HFFc6 (cell line): ENCODE data around the gene APCDD1. TPM values are rescaled to one million over a fixed set of nuclear protein-coding genes. Genes with fewer than 3 reads are reported as not detected.

Source experiments
- DNase-seq: peaks from one replicate; pipeline ENCODE4 v3.0.0-alpha.2; 2018
- H3K27ac Mint-ChIP-seq: 2 replicates; pipeline ENCODE4 v1.8.0; 2020; ENCODE audit warnings: mild to moderate bottlenecking, mixed read lengths
- H3K27me3 Mint-ChIP-seq: 2 replicates; pipeline ENCODE4 v1.8.0; 2021; ENCODE audit warnings: mild to moderate bottlenecking, moderate library complexity, mixed read lengths; ENCODE audit not compliant: insufficient read depth
- H3K36me3 Mint-ChIP-seq: 2 replicates; pipeline ENCODE4 v1.8.0; 2021; ENCODE audit warnings: low read depth, mixed read lengths
- H3K4me1 Mint-ChIP-seq: 2 replicates; pipeline ENCODE4 v1.8.0; 2020; ENCODE audit warnings: low read depth, mixed read lengths
- H3K4me3 Mint-ChIP-seq: 2 replicates; pipeline ENCODE4 v1.8.0; 2020; ENCODE audit warnings: mild to moderate bottlenecking, moderate library complexity, mixed read lengths
- H3K9me3 Mint-ChIP-seq: 2 replicates; pipeline ENCODE4 v1.8.0; 2020; ENCODE audit warnings: mild to moderate bottlenecking, mixed read lengths
- CTCF ChIP-seq: fragments of 200-600 bp; sonication (generic); IDR thresholded peaks from 2 replicates; pipeline ENCODE4 v1.5.0; 2021; ENCODE audit warnings: antibody characterized with exemption, mild to moderate bottlenecking
- total RNA-seq, 6 experiments: library from RNA; stranded (reverse); fragmentation: NEBNext Ultra II Directional; extraction: Animal tissue kit (Norgen Biotek cat#: 25700); gene quantifications; 2 replicates in 1 of 6; 3 replicates in 5 of 6; pipeline ENCODE4 v1.2.3, GENCODE V29; 2021

Gene APCDD1
- total RNA-seq, 6 experiments from 2014 or later, result 0.12 TPM; not detected in 5

DNA sequence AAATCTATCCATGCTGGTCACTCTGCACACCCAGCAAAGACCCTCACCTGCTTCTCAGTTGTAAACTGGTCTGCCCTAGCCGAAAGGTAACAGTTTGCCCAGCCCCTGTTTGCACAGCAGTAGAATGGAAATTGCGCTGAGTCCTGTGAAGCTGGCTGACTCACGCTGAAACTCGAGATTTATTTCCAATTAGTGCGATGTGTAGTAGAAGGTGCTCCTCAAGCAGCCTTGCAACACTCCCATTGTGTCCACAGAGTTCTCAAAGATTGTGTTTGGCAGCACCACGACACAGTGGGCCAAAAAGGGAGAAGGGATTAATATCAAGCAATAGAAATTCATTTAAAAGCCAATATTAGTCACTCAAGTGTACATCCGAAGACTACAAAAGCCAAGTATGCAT is 21.7 kb upstream of the APCDD1 start:
- Mint-ChIP-seq H3K4me3 (no peak overlapping the region), H3K27ac (no peak overlapping the region), H3K36me3 (no peaks in the 10 kb centered on the region), H3K4me1 (no peaks in the 10 kb centered on the region), H3K9me3 (no peaks in the 10 kb centered on the region), H3K27me3 (peaks cover 14% of the 10 kb centered on the region; the same call in 1 of the 2 replicates)
- TF ChIP-seq CTCF, result no peak
- DNase-seq, result no peak

- Mint-ChIP-seq H3K36me3 (no peaks in the 10 kb centered on the region), H3K4me3 (no peak overlapping the region), H3K9me3 (no peaks in the 10 kb centered on the region), H3K4me1 (no peaks in the 10 kb centered on the region), H3K27me3 (peaks cover 12% of the 10 kb centered on the region), H3K27ac (no peak overlapping the region)
- DNase-seq, result no peak
- TF ChIP-seq CTCF, result no peak
Measured at GRCh38 chr18:10436160-10436559, 18.3 kb upstream of the APCDD1 start.

DNA sequence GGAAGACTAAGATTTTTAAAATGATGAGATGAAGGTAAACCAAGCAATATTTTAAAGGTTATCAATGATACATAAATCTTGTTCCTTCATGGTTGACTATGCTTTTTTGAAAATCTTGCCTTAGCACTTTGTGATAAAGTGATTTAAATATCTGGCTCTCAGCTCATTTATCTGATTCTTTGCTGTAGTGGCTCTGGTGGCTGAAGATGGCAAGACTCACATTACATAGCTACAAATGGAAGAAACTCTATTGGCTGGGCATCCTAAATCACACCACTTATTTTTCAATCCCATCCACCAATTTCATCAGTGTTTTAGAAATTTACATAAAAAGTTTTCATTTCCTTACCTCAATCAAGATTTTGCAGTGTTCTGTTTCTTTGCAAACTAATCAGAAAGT is 16.6 kb upstream of the APCDD1 start:
- Mint-ChIP-seq H3K4me1 (no peaks in the 10 kb centered on the region), H3K9me3 (no peaks in the 10 kb centered on the region), H3K4me3 (no peak overlapping the region), H3K36me3 (no peaks in the 10 kb centered on the region), H3K27ac (no peak overlapping the region), H3K27me3 (peaks cover 14% of the 10 kb centered on the region)
- peak; percentile 71 for TF ChIP-seq CTCF
- no peak for DNase-seq

- H3K4me3 Mint-ChIP-seq, result no peak overlapping the region
- H3K36me3 Mint-ChIP-seq, result no peaks in the 10 kb centered on the region
- no peaks in the 10 kb centered on the region for H3K4me1 Mint-ChIP-seq
- DNase-seq, result no peak
- no peaks in the 10 kb centered on the region for H3K9me3 Mint-ChIP-seq
- H3K27ac Mint-ChIP-seq, result no peak overlapping the region
- TF ChIP-seq CTCF, result no peak
- H3K27me3 Mint-ChIP-seq, result peaks cover 21% of the 10 kb centered on the region
Measured at GRCh38 chr18:10439898-10440297, 14.5 kb upstream of the APCDD1 start.

DNA sequence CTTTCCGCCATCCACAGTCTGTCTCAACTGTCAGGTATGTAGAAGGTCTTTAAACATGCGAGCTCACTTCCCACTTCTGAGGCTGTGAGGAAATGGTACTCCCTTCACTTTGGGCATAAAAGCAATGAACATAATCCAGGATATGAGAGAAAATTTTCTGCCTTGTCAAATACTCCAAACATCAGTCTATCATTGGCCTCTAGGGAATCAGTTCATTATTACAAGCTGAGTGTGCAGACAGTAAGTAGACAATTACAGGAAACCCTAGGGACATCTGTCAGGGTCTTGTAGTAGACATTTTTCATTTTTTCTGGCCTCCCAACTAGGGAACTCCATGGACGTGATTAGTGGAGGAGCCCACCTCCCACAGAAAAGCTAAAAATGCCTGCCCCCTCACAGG is 13.6 kb upstream of the APCDD1 start:
- no peak for TF ChIP-seq CTCF
- H3K4me3 Mint-ChIP-seq, result no peak overlapping the region
- H3K27ac Mint-ChIP-seq, result no peak overlapping the region
- DNase-seq, result no peak
- no peaks in the 10 kb centered on the region for H3K9me3 Mint-ChIP-seq
- H3K4me1 Mint-ChIP-seq, result no peaks in the 10 kb centered on the region
- peaks cover 25% of the 10 kb centered on the region for H3K27me3 Mint-ChIP-seq
- no peaks in the 10 kb centered on the region for H3K36me3 Mint-ChIP-seq

DNA sequence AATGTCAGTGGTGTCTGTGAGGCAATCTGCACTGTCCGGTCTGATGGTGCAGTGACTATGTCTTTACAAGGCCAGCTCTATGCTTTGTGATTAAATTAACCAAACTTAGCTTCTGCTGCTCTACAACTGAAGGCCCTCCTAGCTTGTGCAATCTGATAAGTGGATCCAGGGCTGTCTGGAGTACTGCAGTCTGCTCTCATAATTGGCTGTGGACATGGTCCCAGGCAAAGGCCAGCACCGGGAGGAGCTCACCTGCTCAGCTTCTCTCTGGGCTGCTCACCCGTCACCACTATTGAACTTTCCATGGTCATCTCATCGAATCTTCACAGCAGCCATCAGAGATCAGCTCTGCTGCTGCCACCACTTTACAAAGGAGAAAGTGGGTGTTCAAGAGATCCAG is 13.0 kb upstream of the APCDD1 start:
- no peaks in the 10 kb centered on the region for H3K4me1 Mint-ChIP-seq
- no peak overlapping the region for H3K4me3 Mint-ChIP-seq
- no peak for DNase-seq
- peaks cover 27% of the 10 kb centered on the region for H3K27me3 Mint-ChIP-seq
- H3K36me3 Mint-ChIP-seq, result no peaks in the 10 kb centered on the region
- TF ChIP-seq CTCF, result no peak
- no peak overlapping the region for H3K27ac Mint-ChIP-seq
- H3K9me3 Mint-ChIP-seq, result no peaks in the 10 kb centered on the region
